Effector memory CD4-positive, alpha-beta T cell (primary cell): ENCODE results near the gene CTNNA2.

Experiments used
- DNase-seq, 3 donors: peaks; one replicate each; pipeline ENCODE4 v3.0.0-alpha.2; 2020
- H3K27ac ChIP-seq: 2 replicates; pipeline ENCODE4 v1.7.0; 2013; ENCODE audit warnings: mild to moderate bottlenecking, low read length, moderate library complexity; ENCODE audit not compliant: insufficient read depth, poor library complexity, severe bottlenecking
- H3K27me3 ChIP-seq: replicated peaks from 2 replicates; pipeline ENCODE4 v1.7.0; 2013; ENCODE audit warnings: mild to moderate bottlenecking, low read length; ENCODE audit not compliant: insufficient read depth, control insufficient read depth, poor library complexity, severe bottlenecking
- H3K36me3 ChIP-seq: 2 replicates; pipeline ENCODE4 v1.7.0; 2013; ENCODE audit warnings: mild to moderate bottlenecking, low read length, moderate library complexity; ENCODE audit not compliant: control insufficient read depth, insufficient read depth
- H3K4me1 ChIP-seq: 2 replicates; pipeline ENCODE4 v1.7.0; 2013; ENCODE audit warnings: low read length, mild to moderate bottlenecking; ENCODE audit not compliant: control insufficient read depth, insufficient read depth, poor library complexity, severe bottlenecking
- H3K4me3 ChIP-seq: 2 replicates; pipeline ENCODE4 v1.7.0; 2013; ENCODE audit warnings: low read length, low read depth, mild to moderate bottlenecking; ENCODE audit not compliant: insufficient read depth, poor library complexity, severe bottlenecking
- H3K9me3 ChIP-seq: 2 replicates; pipeline ENCODE4 v1.7.0; 2013; ENCODE audit warnings: mild to moderate bottlenecking, low read length, moderate library complexity; ENCODE audit not compliant: control insufficient read depth

Gene CTNNA2

DNA sequence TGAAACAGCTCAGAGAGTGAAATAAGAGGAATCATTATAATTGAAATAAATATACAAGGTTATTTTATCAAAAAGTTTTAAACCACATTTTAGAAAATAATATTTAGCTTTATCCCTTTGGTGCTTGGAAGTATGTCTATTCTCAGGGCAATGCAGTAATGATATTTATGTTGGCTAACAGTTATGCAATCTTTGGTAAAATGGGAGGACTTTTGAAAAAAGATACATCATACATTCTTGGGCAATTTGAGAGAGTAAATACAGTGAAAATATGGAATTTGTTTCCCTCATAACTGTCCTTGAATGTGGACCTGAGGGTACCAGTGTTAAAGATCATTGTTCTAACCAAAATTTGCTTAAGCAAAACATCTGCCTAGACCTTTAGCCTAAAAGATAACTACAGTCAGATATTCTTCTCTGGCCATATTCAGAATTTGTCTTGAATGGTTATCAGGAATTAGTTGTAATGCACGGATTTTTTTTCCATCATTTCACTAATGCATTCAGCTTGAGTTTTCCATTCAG is 654.5 kb downstream of the CTNNA2 start:
- no peaks in the 10 kb centered on the region for H3K9me3 ChIP-seq
- no peaks in the 10 kb centered on the region for H3K36me3 ChIP-seq
- no peaks in the 10 kb centered on the region for H3K4me1 ChIP-seq
- no peak for DNase-seq
- H3K27ac ChIP-seq: no peak overlapping the region
- H3K27me3 ChIP-seq: no peaks in the 10 kb centered on the region
- no peak overlapping the region for H3K4me3 ChIP-seq

DNA sequence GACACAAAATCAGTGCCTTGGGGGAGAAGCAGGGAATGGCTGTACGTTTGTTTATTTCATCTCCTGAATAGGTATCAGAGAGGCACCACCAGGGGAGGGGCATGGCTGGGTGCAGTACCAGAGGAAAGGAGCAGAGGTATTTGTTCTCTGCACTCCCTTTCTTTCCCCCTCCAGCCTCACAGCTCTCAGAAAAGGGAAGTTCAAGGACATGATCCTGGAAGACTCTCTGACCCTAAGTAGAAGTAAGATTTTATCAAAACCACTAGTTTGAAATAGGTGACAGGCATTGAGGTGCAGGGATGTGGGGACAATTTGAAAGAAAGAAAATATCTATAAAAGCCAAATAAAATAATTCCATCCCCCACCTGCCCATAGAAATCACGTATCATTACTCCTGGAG is 655.2 kb downstream of the CTNNA2 start:
- H3K9me3 ChIP-seq: no peaks in the 10 kb centered on the region
- no peaks in the 10 kb centered on the region for H3K27me3 ChIP-seq
- H3K4me3 ChIP-seq: no peak overlapping the region
- H3K4me1 ChIP-seq: no peaks in the 10 kb centered on the region
- no peak overlapping the region for H3K27ac ChIP-seq
- DNase-seq: no peak
- no peaks in the 10 kb centered on the region for H3K36me3 ChIP-seq

DNA sequence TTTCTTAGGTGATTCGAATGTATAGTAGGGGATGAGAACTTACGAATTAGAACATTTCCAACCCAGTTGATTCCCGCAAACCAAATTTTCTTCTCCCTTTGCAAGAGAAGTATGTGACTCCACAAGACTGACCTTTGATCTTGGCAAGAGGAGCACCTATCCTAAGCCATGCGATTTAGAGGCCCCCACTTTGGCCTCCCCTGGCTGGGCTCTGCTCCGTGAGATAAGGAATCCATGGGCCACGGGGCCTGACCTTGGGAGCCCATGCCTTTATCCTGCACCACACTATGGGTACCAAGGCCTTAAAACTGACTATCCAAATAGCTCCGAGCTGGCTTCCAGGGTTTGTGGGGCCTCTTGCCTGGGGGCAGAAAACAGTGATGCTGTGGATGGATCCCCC is 656.0 kb downstream of the CTNNA2 start:
- Histone ChIP-seq H3K27me3 (no peaks in the 10 kb centered on the region), H3K27ac (no peak overlapping the region), H3K4me1 (no peaks in the 10 kb centered on the region), H3K4me3 (no peak overlapping the region), H3K9me3 (no peaks in the 10 kb centered on the region), H3K36me3 (no peaks in the 10 kb centered on the region)
- no peak for DNase-seq

DNA sequence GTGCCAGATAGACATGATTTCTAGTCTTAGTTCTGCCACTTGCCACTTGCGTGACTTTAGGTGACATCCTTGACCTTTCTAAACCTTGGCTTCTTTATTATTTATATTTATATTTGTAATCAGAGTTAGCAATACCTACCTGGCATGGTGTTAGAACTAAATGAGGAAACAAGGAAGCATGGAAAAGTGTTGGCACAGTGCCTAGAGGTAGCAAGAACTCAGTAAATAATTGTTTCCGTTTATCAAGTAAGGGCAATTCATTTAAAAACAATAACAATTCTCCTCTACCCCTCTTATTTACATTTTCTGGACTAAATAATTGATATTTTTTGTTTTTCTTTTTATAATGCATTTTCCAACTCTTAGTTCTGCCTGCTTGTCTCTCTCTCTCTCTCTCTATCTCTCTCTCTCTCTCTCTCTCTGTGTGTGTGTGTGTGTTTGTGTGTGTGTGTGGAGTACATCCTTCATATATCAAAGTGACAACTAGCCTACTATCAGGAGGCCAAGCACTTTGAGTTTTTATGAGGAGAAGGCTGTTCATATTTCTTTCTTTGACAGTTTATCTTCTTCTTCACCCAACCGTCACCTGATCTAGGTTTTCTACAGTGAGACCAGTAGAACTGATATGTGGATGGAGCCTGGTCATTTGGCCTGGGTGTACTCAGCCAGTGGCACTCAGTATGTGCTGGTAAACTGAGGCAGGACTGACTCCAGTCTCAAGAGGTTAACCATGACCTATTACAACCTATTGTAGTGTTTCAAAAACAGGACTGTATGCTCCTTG is 657.2 kb downstream of the CTNNA2 start:
- H3K27me3 ChIP-seq: no peaks in the 10 kb centered on the region
- no peak overlapping the region for H3K27ac ChIP-seq
- DNase-seq: no peak
- H3K9me3 ChIP-seq: no peaks in the 10 kb centered on the region
- no peak overlapping the region for H3K4me3 ChIP-seq
- no peaks in the 10 kb centered on the region for H3K4me1 ChIP-seq
- no peaks in the 10 kb centered on the region for H3K36me3 ChIP-seq

DNA sequence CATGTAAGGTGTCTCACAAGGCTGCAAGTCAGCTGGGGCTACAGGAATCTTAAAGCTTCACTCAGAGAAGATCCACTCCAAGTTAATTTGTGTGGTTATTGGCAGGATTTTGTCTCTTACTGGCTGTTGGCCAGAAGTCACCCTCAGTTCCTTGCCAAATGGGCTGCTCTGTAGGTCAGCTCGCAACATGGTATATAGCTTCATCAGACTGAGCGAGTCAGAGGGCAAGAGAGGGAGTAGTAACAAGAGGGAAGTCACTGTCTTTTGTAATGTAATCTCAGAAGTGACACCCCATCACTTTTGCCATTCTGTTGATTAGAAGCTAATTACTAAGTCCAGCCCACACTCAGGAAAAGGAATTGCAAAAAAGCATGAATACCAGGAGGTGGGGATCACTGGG is 672.2 kb downstream of the CTNNA2 start:
- Histone ChIP-seq H3K4me3 (no peak overlapping the region), H3K9me3 (no peaks in the 10 kb centered on the region), H3K27me3 (no peaks in the 10 kb centered on the region), H3K4me1 (no peaks in the 10 kb centered on the region), H3K27ac (no peak overlapping the region), H3K36me3 (no peaks in the 10 kb centered on the region)
- no peak for DNase-seq

DNA sequence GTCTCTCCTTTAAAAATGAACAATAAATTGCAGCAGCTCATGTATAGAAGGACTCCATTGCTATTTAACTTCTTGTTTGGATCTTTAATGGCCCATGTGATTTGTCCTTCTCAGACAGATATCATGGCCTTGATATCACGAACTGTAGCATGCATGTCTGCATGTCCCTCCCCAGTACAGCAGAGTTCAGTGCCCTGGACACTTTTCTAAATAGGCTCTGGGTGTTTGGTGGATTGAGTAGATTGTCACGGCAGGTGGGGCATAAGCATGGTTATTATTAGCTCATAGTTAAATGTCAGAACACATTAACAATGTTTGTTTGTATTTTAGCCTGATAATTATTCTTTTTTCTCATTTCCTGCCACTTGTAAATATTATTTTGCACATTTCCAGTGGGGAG is 673.4 kb downstream of the CTNNA2 start:
- no peak overlapping the region for H3K4me3 ChIP-seq
- no peaks in the 10 kb centered on the region for H3K27me3 ChIP-seq
- no peaks in the 10 kb centered on the region for H3K9me3 ChIP-seq
- no peak for DNase-seq
- no peaks in the 10 kb centered on the region for H3K4me1 ChIP-seq
- no peaks in the 10 kb centered on the region for H3K36me3 ChIP-seq
- no peak overlapping the region for H3K27ac ChIP-seq

DNA sequence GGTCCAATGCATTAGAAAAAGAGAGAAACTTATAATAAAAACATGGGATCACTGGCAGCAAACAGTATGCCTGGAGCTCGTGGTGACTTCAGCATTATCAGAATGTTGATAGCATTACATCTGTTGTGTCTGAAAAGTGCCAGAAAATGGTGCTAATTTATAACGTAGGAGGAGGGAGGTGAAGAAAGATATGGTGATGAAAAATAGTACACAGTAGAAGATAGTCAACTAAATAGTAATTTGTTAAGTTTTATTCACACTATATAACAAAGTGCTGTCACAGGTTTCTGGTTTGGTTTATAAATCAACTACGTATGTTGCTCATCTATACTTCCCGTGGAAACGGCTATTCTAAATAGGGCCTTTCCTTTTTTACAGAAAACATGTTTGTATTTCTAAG is 674.3 kb downstream of the CTNNA2 start:
- no peak for DNase-seq
- no peaks in the 10 kb centered on the region for H3K27me3 ChIP-seq
- no peak overlapping the region for H3K4me3 ChIP-seq
- H3K27ac ChIP-seq: no peak overlapping the region
- H3K9me3 ChIP-seq: no peaks in the 10 kb centered on the region
- no peaks in the 10 kb centered on the region for H3K4me1 ChIP-seq
- H3K36me3 ChIP-seq: no peaks in the 10 kb centered on the region

DNA sequence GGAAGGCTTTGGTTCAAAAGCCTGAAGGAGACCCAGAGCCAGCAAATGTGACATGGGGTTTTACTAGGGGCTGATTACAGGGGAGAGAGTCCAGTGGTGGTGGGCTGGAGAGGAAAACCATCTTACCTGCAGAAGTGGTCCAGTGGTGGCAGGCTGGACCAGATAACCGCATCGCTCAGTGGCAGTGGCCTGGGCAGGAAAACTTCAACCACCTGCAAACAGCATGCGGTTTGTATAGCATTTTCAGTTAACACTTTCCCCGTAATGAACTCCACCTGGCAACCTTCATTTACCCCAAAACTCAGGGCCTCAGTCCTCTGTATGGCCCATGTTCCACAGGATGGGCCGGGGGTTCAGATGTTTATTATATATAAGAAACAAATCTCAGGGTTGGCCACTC is 677.3 kb downstream of the CTNNA2 start:
- Histone ChIP-seq H3K36me3 (no peaks in the 10 kb centered on the region), H3K4me1 (no peaks in the 10 kb centered on the region), H3K27ac (no peak overlapping the region), H3K27me3 (no peaks in the 10 kb centered on the region), H3K9me3 (no peaks in the 10 kb centered on the region), H3K4me3 (no peak overlapping the region)
- no peak for DNase-seq

DNA sequence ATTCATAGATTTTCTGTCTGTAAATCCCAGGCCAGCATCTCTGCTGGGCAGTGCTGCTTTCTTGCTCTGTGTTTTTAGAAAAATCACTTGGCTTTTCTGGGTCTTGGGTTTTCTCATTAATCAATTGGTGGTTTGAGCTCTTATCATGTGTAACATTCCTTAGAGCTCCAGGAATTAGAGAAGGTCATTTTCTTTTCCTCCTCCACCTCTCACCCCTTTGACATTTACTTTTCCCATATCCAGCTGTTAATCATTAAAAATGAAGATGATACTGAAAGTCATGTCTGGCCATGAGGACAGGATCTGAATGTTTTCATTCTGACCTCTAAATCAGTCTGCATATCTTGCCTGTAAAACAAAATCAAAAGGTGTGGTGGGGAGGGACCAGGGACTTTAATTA is 680.7 kb downstream of the CTNNA2 start:
- no peaks in the 10 kb centered on the region for H3K36me3 ChIP-seq
- DNase-seq: no peak

DNA sequence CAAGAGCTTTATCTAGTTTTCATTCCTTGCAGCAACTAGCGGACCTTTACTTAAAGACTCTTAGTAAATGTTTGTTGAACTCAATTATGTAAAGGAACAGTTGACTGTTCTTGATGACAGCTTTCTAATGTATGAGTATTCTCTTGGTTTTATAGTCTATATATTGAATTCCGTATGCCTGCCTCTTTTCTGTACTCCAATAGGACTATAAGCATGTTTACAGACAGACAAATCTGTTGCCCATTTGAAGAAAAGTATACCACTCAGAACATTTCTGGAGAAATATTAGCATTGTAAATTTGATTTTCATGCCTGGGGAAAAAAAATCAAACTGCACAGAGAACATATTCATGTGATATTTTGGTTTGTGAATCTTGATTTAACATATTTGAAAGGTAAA is 682.2 kb downstream of the CTNNA2 start:
- Histone ChIP-seq H3K36me3 (no peaks in the 10 kb centered on the region), H3K27ac (no peak overlapping the region), H3K4me1 (no peaks in the 10 kb centered on the region), H3K9me3 (no peaks in the 10 kb centered on the region), H3K27me3 (no peaks in the 10 kb centered on the region), H3K4me3 (no peak overlapping the region)
- no peak for DNase-seq

More for the DNA sequence above, 680.7 kb downstream of the CTNNA2 start:
- H3K27me3 ChIP-seq: no peaks in the 10 kb centered on the region
- no peaks in the 10 kb centered on the region for H3K4me1 ChIP-seq
- H3K27ac ChIP-seq: no peak overlapping the region
- H3K4me3 ChIP-seq: no peak overlapping the region
- H3K9me3 ChIP-seq: no peaks in the 10 kb centered on the region
